HG03575 (cell line): ENCODE measurements around the gene CSF1R.
"Not testable (repeated sequence)": the region's sequence is repeated elsewhere in the genome, so short reads cannot be mapped to it uniquely, and the experiment has no call there.

ENCODE experiments used
- ATAC-seq: cut with Tn5 transposase; IDR thresholded peaks from one replicate; pipeline ENCODE4 v1.9.1; 2021; ENCODE audit not compliant: unreplicated experiment, insufficient number of reproducible peaks, low FRiP score; ENCODE audit errors: extremely low read depth

CSF1R gene

GRCh38 chr5:150061538-150061995, 24.8 kb downstream of the CSF1R start:
- no peak for ATAC-seq

- ATAC-seq, result no peak
Observed at GRCh38 chr5:150060471-150060870, 25.9 kb downstream of the CSF1R start.

GRCh38 chr5:150059623-150060022, 26.7 kb downstream of the CSF1R start:
- no peak for ATAC-seq

GRCh38 chr5:150058480-150059126, 27.8 kb downstream of the CSF1R start:
- ATAC-seq, result no peak

GRCh38 chr5:150057996-150058395, 28.4 kb downstream of the CSF1R start:
- no peak for ATAC-seq

GRCh38 chr5:150057511-150057910, 28.8 kb downstream of the CSF1R start:
- ATAC-seq, result no peak

GRCh38 chr5:150057052-150057451, 29.3 kb downstream of the CSF1R start:
- ATAC-seq, result no peak

- ATAC-seq, result no peak
Observed at GRCh38 chr5:150056075-150056443, 30.3 kb downstream of the CSF1R start.

GRCh38 chr5:150055326-150056074, 30.9 kb downstream of the CSF1R start:
- ATAC-seq, result no peak

GRCh38 chr5:150054569-150054968, 31.8 kb downstream of the CSF1R start:
- no peak for ATAC-seq

- no peak for ATAC-seq
Observed at GRCh38 chr5:150053713-150054392, 32.5 kb downstream of the CSF1R start.

- ATAC-seq, result no peak
Observed at GRCh38 chr5:150052956-150053712, 33.2 kb downstream of the CSF1R start.

- ATAC-seq, result no peak
Observed at GRCh38 chr5:150052226-150052955, 34.0 kb downstream of the CSF1R start.

GRCh38 chr5:150051657-150052195, 34.6 kb downstream of the CSF1R start:
- no peak for ATAC-seq

- not testable (repeated sequence) for ATAC-seq
Observed at GRCh38 chr5:150050172-150050811, 36.1 kb downstream of the CSF1R start.

GRCh38 chr5:150046031-150046430, 40.3 kb downstream of the CSF1R start:
- ATAC-seq, result no peak

- ATAC-seq, result no peak
Observed at GRCh38 chr5:150045549-150045948, 40.8 kb downstream of the CSF1R start.

GRCh38 chr5:150044712-150045111, 41.6 kb downstream of the CSF1R start:
- ATAC-seq, result no peak
